ENCODE measurements around the gene LSAMP. TPM values are rescaled to one million over a fixed set of nuclear protein-coding genes. Genes with fewer than 3 reads are reported as not detected.

LSAMP gene
- total RNA-seq, 1 donor from 2014 or later = 18.0 TPM

DNA sequence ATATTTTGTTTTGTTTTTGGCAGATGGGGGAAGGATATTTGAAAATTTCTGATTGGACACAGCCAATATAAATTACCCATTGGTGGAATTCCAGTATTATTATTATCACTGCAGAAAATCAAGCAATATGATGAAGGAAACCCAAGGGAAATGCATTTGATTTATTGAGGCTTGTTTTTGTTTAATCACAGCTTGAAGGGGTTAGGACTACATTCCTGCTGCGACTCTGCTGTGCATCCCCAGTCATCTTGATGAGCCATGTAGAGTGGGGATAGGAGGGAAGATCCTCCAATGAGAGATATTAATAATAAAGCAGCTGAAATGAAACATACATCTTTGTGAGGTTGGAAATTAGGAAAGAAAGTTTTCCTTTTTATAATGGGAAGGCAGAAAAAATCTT lies 613.4 kb downstream of the LSAMP start:
- Histone ChIP-seq H4K20me1 (ENCODE audit: low read depth) (no peaks in the 10 kb centered on the region), H3K4me1 (peaks cover 24% of the 10 kb centered on the region), H2AFZ (replicated peaks) (no peak overlapping the region), H3K79me2 (ENCODE audit: low read depth) (no peaks in the 10 kb centered on the region), H3K4me3 (no peak overlapping the region), H3K36me3 (no peaks in the 10 kb centered on the region), H3K27ac (no peak overlapping the region), H3K9me3 (ENCODE audit: low read depth) (no peaks in the 10 kb centered on the region), H3K27me3 (no peaks in the 10 kb centered on the region), H3K9ac (no peak overlapping the region), H3K4me2 (peak overlapping the region; percentile 9), H3F3A (ENCODE audit: low read depth) (no peaks in the 10 kb centered on the region)
- TF ChIP-seq, protein P1, sequence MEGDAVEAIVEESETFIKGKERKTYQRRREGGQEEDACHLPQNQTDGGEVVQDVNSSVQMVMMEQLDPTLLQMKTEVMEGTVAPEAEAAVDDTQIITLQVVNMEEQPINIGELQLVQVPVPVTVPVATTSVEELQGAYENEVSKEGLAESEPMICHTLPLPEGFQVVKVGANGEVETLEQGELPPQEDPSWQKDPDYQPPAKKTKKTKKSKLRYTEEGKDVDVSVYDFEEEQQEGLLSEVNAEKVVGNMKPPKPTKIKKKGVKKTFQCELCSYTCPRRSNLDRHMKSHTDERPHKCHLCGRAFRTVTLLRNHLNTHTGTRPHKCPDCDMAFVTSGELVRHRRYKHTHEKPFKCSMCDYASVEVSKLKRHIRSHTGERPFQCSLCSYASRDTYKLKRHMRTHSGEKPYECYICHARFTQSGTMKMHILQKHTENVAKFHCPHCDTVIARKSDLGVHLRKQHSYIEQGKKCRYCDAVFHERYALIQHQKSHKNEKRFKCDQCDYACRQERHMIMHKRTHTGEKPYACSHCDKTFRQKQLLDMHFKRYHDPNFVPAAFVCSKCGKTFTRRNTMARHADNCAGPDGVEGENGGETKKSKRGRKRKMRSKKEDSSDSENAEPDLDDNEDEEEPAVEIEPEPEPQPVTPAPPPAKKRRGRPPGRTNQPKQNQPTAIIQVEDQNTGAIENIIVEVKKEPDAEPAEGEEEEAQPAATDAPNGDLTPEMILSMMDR (IDR thresholded peaks at IDR 0.05) = no peak
- no peak for TF ChIP-seq EZH2 (IDR thresholded peaks at IDR 0.05)
- no peak for TF ChIP-seq EZH2phosphoT487 (IDR thresholded peaks at IDR 0.05)
- no peak for DNase-seq (ENCODE audit: low spot score)
- Mint-ChIP-seq H3K27me3 (ENCODE audit: insufficient read depth, low read depth) (no peaks in the 10 kb centered on the region), H3K36me3 (no peaks in the 10 kb centered on the region), H3K4me1 (no peaks in the 10 kb centered on the region), H3K9me3 (no peaks in the 10 kb centered on the region), H3K27ac (no peak overlapping the region), H3K4me3 (no peak overlapping the region)

DNA sequence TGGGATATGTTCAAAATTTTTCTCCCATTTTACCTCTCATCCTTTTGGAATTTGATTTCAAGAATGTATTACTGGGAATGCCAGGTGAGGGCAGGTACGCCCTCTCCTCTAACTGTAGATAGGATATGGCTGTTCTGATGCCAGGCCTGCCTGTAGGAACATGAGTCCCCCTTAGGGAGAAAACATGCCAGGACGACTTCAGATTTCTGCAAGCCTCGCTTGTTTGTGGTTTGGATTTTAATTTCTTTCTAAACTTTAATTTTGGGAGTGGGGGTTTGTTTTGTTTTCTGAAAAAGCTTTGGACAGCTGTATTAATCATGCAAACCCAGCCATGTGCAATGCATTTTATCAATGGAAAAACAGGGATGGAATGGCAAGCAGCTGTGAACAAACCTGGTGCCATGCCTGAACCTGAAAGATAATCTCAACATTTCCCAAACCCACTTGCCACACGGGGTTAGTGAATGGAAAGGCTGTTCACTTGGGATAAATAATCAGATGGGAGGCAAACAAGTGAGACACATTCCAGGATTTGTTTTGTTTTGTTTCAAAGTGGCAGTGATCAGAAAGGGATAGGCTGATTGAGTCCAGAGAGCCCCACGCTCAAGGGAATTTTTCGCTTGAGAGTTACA lies 614.4 kb downstream of the LSAMP start:
- TF ChIP-seq EZH2 (IDR thresholded peaks at IDR 0.05) (no peak), EZH2phosphoT487 (IDR thresholded peaks at IDR 0.05) (no peak)
- TF ChIP-seq, protein P1 (IDR thresholded peaks at IDR 0.05) = no peak
- H2AFZ ChIP-seq (replicated peaks) = no peak overlapping the region

DNA sequence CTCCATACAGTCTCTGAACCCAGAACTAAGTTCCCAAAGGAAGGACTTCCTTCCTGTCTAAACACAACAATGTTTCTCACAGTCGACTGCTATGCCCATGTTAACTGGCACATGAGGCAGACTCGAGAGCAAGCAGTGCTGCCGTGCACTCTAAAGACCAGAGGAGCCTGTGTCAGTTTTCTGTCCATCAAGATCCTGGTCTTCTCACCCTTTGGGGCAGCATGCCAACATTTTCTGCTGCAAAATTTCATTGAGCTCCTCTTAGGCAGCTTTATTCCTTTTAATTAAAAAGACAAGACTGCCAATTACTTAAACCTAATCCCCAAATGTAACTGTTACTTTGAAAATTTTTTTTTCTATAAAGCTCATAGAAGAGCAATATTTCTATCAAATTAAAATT lies 616.9 kb downstream of the LSAMP start:
- no peaks in the 10 kb centered on the region for H3K79me2 ChIP-seq (ENCODE audit: low read depth)
- Mint-ChIP-seq H3K9me3 (no peaks in the 10 kb centered on the region), H3K4me1 (no peaks in the 10 kb centered on the region), H3K27ac (no peak overlapping the region), H3K4me3 (no peak overlapping the region), H3K36me3 (no peaks in the 10 kb centered on the region), H3K27me3 (ENCODE audit: insufficient read depth, low read depth) (no peaks in the 10 kb centered on the region)
- H3K27ac ChIP-seq = no peak overlapping the region
- no peaks in the 10 kb centered on the region for H4K20me1 ChIP-seq (ENCODE audit: low read depth)
- no peak overlapping the region for H2AFZ ChIP-seq (replicated peaks)
- H3K4me1 ChIP-seq = peaks cover 24% of the 10 kb centered on the region
- no peak overlapping the region for H3K4me2 ChIP-seq
- no peak overlapping the region for H3K9ac ChIP-seq
- H3K27me3 ChIP-seq = no peaks in the 10 kb centered on the region
- no peaks in the 10 kb centered on the region for H3K9me3 ChIP-seq (ENCODE audit: low read depth)
- TF ChIP-seq, protein P1 (IDR thresholded peaks at IDR 0.05) = no peak
- TF ChIP-seq EZH2phosphoT487 (IDR thresholded peaks at IDR 0.05) (no peak), EZH2 (IDR thresholded peaks at IDR 0.05) (no peak)
- DNase-seq (ENCODE audit: low spot score) = no peak
- H3K4me3 ChIP-seq = no peak overlapping the region
- no peaks in the 10 kb centered on the region for H3F3A ChIP-seq (ENCODE audit: low read depth)
- no peaks in the 10 kb centered on the region for H3K36me3 ChIP-seq

More for the DNA sequence above, 614.4 kb downstream of the LSAMP start:
- Mint-ChIP-seq H3K4me3 (no peak overlapping the region), H3K27me3 (ENCODE audit: insufficient read depth, low read depth) (no peaks in the 10 kb centered on the region), H3K4me1 (no peaks in the 10 kb centered on the region), H3K27ac (no peak overlapping the region), H3K36me3 (no peaks in the 10 kb centered on the region), H3K9me3 (no peaks in the 10 kb centered on the region)
- Histone ChIP-seq H3K4me2 (peak overlapping the region; percentile 9), H3F3A (ENCODE audit: low read depth) (no peaks in the 10 kb centered on the region), H4K20me1 (ENCODE audit: low read depth) (no peaks in the 10 kb centered on the region), H3K9me3 (ENCODE audit: low read depth) (no peaks in the 10 kb centered on the region), H3K36me3 (no peaks in the 10 kb centered on the region), H3K27me3 (no peaks in the 10 kb centered on the region), H3K27ac (no peak overlapping the region), H3K4me3 (no peak overlapping the region), H3K79me2 (ENCODE audit: low read depth) (no peaks in the 10 kb centered on the region), H3K9ac (no peak overlapping the region), H3K4me1 (peaks cover 24% of the 10 kb centered on the region)
- DNase-seq (ENCODE audit: low spot score) = peak; percentile 28

All from neural progenitor cell (in vitro differentiated cells).